Fibroblast of peridontal ligament (primary cell): ENCODE results near the gene IFI6.

Source experiments
- DNase-seq: peaks from one replicate; pipeline ENCODE4 v3.0.0-alpha.2; 2010; ENCODE audit errors: extremely low read depth

IFI6 gene

DNA sequence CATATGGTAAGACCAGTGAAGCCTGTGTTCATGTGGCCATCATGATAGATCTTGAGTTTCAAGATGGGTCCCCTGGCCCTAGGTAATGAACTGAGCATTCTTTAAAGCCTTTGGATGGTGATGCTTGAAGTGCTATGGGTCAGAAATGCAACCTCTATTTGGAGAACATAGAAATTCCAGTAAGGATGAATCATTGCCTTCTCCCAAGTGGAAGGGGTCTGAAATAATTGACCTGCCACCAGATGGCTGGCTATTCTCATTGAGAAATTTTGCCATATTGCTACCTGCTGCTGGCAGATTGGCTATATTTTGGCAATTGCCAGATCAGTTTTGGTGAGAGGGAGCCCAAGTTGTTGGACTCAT lies 739 bp upstream of the IFI6 start:
- DNase-seq: peak; percentile 43

DNA sequence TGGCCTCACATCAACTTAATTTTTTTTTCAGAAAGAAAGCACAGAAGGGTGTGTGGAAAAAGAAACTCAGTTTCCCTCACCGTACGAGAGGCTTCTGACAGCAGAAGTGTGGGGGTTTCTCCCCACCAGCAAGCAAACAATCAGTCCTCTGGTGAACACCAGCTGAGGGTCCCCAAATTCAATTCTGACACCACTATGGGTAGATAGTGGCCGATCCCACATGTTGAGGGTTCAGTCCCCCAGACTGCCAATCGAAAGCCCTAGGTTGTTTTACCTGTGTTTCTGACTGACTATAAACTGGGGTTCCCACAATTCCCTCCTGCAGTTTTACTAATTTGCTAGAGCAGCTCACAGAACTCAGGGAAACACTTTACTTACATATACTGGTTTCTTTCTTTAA lies 2.1 kb downstream of the IFI6 start:
- no peak for DNase-seq

DNA sequence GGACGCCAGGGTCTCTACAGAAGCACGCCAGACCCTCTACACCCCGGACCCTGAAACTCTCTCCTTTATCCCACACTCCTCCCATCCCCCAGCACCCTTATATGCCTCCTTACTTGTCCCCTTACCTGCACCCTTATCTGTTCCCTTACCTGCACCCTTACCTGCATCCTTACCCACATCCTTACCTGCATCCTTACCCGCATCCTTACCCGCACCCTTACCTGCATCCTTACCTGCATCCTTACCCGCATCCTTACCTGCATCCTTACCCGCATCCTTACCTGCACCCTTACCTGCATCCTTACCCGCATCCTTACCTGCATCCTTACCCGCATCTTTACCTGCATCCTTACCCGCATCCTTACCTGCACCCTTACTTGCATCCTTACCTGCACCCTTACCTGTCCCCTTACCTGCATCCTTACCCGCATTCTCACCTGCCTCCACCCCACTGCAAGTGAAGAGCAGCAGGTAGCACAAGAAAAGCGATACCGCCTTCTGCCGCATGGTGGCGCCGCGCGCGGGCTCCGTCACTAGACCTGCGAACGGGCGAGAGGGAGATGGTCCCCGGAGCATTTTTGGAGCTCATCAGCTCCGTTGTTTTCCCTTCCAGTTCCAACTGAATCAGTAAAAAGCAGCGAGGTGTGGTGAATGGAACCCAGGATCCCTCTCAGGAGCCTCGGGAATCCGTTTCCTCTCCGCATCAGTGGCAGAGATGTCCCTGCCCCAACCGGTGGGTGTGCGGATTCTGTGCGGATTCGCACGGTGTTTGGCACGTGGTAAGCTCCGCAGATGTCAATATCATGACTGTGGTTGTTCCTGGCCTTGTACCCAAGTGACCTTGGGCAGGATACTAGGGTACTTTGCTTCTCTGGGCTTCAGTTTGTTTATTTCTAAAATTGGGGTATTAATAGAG lies 2.9 kb downstream of the IFI6 start:
- peak; percentile 60 for DNase-seq

DNA sequence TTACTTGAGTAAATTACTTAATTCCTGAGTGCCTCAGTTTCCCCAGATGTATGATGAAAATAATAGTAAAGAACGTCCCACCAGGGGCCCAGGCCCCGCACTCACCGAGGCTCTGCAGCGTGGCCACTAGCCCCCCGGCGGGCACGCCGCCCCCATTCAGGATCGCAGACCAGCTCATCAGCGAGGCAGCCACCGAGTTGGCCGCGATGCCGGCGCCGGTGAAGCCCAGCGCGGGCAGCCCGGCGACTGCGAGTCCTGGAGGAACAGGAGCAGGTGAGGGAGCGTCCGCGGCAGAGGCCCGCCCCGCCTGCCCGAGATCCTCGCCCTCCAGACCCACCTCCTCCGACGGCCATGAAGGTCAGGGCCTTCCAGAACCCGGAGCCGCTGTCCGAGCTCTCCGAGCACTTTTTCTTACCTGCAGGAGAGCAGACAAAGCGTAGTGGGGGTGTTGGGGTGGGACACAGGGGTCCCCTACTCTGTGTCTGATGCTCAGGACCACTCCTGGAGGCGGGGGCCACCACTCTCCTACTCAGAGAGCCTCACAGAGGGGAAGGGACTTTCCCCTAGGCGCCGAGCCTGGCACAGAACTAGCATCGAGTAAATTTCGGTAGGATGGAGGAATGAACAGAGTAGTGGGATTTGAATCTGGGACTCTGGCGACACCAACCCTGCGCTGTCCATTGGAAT lies 3.7 kb downstream of the IFI6 start:
- no peak for DNase-seq

DNA sequence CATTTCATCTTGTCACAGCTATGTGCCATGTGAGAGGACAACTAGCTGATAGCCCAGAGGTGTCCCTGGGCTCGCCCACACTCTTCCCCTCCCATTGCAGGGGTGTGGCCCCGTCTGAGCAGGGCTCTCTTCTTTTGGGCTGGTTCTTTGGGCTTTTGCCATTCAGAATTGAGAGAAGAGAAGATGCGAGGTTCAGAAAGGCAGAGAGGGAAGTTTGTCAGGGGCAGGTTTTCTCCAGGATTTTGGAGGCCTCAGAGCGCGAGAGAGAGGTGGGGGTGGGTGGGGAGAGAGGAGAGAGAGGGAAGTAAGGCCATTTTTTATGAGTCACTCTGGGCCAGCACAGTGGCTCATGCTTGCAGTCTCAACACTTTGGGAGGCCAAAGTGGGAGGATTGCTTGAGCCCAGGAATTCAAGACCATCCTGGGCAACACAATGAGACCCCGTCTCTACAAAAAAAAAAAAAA lies 5.2 kb downstream of the IFI6 start:
- no peak for DNase-seq

DNA sequence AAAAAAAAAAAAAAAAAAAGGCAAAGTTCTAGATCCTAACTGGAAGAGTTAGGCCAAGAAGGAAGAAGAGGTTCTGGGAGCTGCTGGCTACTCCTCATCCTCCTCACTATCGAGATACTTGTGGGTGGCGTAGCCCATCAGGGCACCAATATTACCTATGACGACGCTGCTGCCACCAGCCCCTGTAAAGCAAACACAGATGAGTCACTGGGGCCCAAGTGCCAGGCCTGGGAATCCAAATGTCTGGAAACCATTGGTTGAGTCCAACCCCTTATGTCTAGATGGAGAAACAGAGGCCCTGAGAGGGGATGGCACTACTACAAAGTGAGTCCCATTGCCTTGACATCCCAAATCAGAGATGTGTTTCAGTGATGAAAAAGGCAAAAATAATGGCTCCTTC lies 5.7 kb downstream of the IFI6 start:
- no peak for DNase-seq

DNA sequence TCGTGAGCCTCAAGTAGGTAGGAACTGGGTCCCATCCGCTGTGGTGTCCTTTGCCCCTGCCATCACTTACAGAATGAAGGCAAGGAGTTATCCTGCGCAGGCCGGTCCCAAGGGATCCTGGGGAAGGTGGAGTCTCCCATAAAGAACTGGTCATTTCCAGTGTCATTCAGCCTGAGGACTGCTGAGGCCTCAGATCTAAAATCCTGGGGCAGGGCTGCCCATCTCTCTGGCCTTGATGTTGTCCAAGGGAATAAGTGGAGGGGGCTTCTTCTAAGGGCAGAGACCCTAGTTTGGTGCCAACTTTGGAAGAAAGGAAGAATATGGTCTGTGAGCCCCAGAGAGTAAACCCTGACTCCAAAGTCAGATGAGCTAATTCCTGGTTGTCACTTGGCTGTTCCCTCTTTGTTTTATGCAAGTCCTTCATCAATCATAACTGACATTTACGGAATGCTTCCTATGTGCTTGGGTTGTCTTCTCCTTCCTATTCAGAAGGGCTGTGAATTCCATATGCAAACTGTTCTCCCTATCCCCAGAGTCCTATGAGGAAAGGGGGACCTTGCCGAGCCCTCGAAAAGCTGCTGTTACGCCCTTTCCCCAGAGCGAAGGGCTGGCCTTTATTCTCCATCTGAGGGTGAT lies 6.9 kb downstream of the IFI6 start:
- no peak for DNase-seq

DNA sequence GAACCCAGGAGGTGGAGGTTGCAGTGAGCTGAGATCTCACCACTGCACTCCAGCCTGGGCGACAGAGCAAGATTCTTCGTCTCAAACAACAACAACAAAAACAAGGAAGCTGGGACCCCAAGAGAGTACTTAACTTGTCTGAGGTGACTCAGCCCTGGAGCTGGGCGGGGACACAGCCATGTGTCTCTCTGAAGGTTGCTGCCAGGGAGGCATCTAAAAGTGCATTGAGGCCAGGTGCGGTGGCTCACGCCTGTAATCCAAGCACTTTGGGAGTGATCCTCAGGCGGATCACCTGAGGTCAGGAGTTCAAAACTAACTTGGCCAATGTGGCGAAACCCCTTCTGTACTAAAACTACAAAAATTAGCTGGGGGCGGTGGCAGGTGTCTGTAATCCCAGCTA lies 7.7 kb downstream of the IFI6 start:
- DNase-seq: no peak

DNA sequence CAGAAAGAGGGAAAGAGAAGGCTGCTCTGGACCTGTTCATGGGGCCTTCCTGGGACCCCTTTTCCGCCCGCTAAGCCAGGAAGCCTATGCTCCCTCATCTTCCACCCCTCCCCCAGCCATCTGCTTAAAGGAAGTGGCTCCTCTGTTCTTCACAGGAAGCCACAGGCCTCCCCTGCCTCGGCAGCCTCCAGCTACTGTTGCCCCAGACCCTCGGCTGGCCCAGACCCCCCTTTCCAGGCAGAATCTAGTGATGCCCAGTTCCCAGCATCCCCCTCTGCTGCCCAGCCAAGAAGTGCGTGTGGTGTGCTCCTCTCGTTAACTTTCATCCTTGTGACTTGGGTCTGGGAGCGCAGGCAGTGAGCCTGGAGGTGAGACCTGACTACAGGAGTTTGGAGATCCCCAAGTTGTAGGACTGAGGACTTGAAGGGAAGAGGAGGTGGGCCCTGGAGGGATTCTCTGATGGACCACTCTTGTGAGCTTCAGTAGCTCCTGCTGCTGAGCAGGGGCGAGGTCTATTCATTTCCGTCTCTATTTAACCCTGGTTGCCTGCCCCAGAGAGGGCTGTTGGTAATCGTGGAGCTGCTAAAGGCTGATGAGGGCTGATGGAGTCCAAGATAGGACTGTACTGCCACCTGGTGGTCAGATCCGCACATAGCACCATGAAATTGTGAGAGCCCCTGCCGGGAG lies 9.1 kb downstream of the IFI6 start:
- peak; percentile 87 for DNase-seq

DNA sequence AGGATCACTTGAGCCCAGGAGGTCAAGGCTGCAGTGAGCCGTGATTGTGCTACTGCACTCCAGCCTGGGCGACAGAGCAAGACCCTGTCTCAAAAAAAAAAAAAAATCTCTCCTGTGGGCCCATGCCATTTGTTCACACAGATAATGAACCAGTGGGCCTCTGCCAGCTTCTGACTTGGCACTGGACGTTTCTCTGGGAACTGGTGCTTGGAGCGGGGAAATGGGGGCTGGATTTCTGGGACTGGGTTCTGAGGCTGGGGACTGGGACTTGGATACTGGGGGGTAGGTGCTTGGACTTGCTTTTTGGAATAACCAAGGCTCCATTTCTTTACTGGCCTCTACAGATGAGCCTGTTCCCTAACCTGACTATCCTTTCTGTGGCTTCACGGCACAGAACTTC lies 9.7 kb downstream of the IFI6 start:
- DNase-seq: no peak

DNA sequence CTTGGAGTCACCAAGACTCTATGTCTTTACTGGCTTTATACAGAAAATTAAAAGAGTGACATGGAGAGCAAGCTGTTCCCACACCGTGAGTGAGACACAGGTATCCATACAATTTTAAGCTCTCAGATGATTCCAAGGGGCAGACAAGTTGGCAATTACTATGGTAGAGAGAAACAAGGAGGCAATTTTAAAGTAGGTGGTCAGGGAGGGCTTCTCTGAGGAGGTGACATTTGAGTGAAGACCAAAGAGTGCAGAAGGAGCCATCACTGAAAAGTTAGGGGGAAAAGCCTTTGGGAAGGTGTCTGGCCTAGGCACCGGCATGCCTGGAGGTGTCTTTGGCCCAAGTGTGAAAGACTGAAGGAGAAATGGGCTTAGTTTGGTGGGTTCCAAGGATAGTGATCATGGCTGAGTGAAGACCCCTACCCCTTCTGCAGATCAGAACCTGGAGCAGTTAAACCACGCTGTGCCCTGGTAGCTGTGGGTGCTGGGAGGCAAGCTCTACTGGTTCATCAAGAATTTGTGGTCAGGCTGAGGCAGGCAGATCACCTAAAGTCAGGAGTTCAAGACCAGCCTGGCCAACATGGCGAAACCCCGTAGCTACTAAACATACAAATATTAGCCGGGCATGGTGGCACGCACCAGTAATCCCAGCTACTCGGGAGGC lies 10.4 kb downstream of the IFI6 start:
- no peak for DNase-seq

DNA sequence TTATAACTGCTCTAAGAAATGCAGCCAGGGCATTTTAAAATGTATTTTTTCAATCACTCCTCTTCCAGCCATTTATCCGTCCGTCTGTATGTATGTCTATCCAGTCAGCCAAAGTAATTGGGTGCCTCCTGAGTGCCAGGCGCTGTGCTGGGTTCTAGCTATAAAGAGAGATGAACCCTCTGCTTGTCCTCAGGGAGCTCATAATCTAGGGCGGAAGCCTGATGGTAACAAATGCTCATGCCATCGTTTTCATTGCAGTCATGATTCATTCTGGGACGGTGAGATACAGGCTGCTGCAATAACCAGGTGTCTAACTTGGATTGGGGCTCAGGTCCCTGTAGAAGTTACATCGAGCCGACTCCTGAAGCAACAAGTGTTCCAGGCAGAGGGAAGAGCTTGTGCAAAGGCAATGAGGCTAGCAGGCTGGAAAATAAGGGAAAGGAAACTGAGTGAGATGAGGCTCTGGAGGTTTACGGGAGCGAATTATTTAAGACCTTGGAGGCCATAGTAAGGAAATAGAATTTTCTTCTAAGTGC lies 11.6 kb downstream of the IFI6 start:
- no peak for DNase-seq

DNA sequence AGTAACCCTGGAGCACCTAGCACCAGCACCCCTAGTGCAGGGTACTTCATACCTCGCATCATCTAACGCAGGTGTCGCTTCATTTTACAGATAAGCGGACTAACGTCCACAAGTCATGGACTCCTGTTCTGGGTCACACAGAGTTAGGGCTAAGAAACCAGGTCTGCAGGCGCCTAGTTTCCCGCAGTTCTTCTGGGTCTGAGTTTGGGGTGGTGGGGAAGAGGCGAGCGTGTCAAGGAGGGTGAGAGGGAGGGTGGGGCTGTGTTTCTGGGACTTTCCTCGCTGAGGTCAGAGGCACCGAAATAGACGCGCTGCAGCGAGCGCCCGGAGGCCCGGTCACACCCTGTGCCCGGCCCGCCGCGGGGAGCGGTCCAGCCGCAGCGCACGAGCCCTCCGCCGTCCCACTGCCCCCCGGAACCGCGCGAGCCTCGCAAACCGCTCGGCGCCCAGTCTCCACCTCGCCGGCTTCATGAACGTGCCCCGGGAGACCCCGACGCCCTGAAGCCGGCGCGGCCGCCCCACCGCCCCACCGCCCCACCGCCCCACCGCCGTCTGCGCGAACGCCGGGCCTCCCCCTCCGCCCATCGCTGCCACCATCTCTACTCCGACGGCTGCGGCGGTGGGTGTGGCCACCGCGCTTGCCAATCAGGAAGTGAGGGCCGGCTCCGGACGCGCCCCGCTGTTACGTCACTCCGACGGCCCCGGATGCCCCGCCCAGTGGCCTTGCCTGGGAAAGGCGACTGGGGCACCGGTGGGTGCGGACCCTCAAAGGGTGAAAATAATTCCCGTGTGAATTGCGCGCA lies 12.3 kb downstream of the IFI6 start:
- peak; percentile 70 for DNase-seq

DNA sequence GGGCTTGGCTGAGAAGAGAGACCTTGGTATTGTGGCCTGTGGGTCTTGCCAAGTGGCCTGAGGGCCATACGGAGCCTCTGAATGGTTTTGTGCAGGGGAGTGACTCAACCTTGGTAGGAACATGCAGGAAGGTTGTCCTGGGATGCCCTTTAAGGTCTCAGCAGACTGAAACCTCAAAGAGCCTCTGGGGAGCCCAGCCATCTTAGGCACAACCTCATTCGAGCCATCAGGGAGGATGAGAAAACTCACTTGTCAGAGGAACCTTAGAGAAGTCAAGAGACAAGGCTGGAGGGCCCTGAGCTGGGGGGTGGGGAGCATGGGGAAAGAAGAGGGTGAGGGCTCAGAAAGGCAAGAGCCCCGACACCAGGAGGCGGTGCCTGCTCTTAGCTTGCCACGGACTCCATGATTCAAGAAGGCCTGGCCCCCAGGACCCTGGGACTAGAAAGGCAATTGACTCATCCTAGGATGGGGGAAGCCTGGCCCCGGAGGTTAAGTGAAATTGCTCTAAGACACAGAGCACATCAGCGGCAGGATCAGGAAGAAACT lies 13.0 kb downstream of the IFI6 start:
- DNase-seq: peak; percentile 68

DNA sequence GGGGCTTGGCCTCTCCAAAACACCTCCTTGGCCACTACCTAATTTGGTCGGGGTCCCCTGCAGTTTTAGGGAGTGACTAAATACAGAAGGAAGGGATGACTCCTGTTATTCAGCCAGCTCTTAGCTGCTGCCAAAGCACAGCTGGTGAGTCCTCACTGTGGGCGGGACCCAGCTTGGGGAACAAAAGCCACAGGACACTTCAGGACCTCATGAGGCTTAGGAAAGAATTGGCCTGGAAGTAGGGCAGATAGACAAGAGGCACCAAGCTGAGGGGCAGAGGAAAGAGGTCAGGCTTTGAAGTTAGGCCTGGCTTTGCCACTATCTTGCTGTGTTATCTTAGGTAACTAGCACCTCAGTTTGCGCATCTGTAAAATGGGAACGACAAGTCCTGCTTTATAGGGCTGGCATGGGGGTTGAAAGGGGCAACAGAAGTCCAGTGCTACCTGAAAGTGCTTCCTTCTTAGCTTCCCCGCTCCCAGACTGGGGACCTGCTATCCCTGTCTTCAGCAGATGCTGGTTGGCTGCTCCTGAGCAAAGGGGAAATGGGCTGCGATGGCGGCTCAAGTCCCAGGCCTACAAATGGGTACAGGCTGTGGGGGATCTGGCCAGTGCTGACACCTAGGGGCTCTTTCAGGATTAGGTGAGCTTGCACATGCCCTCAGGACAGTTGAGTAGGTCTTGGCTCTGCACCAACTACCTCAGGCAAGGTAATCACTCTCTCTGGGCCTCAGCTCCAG lies 15.7 kb downstream of the IFI6 start:
- peak; percentile 69 for DNase-seq

DNA sequence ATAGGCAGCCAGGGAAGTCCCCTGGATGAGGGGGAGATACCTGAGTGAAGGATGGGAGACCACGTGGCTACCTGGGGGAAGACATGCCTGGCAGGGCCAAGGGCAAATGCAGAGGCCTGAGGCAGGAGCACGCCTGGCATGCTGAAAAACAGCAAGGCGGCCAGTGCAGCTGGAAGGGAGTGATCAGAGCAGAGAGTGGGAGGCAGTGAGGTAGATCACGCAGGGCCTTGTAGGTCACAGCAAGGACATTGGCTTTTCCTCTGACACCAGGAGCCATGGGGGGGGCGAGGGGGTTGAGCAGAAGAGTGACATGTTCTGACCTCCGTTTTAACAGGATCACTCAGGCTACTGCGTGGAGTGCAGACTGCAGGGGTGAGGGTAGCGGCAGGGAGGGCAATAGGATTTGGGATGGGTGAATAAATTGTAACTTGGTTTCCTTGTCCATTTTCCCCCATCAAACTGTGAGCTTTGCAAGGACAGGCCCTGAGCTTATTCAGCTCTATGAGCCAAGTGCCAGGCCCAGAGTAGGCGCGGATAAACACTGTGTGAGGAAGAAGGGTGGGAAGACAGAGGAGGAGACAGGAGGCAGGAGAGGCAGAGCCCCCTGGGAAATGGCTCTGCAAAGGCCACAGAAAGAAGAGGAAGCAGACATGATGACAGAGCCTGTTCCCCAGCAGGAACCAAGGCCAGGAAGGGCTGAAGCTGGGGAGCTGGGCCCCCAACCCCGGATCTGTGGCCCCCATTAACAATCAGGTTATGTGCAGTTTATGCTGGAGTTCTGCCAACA lies 16.6 kb downstream of the IFI6 start:
- DNase-seq: no peak

DNA sequence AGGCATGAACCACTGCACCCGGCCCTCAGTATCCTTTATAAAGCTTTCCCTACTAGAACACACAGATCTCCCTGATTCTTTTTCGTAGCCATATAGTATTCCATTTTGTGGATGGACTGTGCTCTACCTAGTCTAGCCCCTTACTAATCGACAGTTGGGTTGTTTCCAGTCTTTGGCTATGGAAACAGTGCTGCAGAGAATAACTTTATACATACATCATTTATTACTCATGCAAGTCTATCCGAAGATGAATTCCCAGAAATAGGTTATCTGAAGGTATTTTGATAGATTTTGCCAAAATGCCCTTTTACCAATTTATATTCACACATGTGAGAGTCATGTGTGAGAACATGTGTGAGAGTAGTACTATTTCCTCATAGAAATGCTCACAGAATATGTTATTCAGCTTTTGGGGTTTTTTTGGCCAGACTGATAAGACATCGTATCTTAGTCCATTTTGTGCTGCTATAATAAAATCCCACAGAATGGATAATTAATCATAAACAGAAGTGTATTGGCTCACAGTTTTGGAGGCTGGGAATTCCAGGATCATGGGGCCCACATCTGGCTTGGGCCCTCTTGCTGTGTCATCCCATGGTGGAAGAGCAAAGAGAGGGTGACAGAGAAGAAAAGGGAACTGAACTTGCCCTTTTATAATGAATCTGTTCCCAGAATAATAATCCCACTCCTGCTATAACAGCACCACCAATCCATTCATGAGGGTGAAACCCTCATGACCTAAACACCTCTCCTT lies 19.7 kb downstream of the IFI6 start:
- DNase-seq: no peak
